LNCAP (cell line): Measurements from ENCODE around the gene ALDH1B1.

ENCODE experiments used
- TF ChIP-seq, protein P1 (sequence below): fragments of 450-650 bp; IDR thresholded peaks from 2 replicates; pipeline ENCODE4 v1.5.1; 2017; ENCODE audit warnings: mild to moderate bottlenecking

Gene ALDH1B1

GRCh38 chr9:38405785-38406184, 13.3 kb downstream of the ALDH1B1 start:
- TF ChIP-seq, protein P1, sequence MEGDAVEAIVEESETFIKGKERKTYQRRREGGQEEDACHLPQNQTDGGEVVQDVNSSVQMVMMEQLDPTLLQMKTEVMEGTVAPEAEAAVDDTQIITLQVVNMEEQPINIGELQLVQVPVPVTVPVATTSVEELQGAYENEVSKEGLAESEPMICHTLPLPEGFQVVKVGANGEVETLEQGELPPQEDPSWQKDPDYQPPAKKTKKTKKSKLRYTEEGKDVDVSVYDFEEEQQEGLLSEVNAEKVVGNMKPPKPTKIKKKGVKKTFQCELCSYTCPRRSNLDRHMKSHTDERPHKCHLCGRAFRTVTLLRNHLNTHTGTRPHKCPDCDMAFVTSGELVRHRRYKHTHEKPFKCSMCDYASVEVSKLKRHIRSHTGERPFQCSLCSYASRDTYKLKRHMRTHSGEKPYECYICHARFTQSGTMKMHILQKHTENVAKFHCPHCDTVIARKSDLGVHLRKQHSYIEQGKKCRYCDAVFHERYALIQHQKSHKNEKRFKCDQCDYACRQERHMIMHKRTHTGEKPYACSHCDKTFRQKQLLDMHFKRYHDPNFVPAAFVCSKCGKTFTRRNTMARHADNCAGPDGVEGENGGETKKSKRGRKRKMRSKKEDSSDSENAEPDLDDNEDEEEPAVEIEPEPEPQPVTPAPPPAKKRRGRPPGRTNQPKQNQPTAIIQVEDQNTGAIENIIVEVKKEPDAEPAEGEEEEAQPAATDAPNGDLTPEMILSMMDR = no peak

GRCh38 chr9:38406476-38407186, 14.1 kb downstream of the ALDH1B1 start:
- TF ChIP-seq, protein P1 = no peak

GRCh38 chr9:38408719-38409118, 16.2 kb downstream of the ALDH1B1 start:
- TF ChIP-seq, protein P1 = no peak

- TF ChIP-seq, protein P1 = no peak
These were observed 20.2 kb downstream of the ALDH1B1 start for GRCh38 chr9:38412751-38413150.

DNA sequence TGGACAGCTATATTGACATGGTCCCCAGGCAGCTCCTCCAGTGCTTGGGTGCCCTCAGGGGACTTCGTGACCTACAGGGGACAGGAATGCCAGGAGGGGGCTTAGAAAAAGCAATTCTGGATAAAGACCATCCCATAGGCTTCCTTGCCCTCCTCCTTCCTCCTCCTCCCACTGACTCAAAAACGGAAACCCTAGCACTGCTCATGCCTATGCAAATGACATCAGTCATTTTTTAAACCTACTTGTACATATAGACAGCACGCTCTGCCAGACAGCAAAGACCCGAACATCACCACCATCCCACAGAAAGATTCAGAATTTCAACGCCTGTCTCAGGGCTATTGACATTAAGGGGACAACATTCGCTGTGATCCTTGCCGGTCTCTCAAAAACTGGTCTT, 20.8 kb downstream of the ALDH1B1 start:
- TF ChIP-seq, protein P1 = no peak

DNA sequence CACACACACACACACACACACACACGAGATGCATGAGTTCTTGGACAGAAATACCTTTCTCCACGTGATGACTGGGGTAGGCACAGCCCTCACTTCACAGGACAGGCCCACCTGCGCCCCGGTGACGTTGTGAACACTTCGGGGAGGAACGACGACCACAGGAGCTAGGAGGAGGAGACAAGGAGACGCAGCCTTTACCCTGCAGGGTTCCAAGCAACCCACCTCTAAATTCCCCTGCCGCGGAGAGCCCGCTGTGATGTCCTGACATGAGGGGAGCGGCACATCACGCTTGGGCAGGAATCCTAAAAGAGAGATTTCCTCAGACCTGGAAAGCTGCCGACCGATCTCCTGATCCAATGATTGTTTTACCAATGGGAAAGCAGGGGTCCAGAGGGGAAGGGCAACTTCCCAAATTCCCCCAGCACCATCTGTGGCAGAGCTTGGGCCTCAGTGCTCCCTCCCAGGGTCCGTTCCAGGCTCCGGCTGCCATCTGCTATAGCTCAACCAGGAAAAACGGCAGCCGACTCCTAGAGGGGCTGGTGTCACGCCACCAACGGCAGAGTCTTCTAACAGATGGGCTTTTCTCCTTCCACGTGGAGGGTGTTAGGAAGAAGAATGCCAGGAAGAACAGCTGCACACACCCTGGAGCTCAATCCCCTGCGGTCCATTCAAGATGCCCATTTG, 21.7 kb downstream of the ALDH1B1 start:
- TF ChIP-seq, protein P1 = no peak

GRCh38 chr9:38415856-38416255, 23.4 kb downstream of the ALDH1B1 start:
- TF ChIP-seq, protein P1 = no peak
